ENCODE measurements around the gene CXCL9. TPM values are rescaled to one million over a fixed set of nuclear protein-coding genes. Genes with fewer than 3 reads are reported as not detected.

Gene CXCL9
- total and polyA plus RNA-seq, 2 donors (not counting 1 experiment from before 2014, with no cell fraction given) = not detected

GRCh38 chr4:76003035-76003434 is 4.3 kb downstream of the CXCL9 start:
- no peaks in the 10 kb centered on the region for H3K4me1 Mint-ChIP-seq
- WGBS (ENCODE audit: insufficient coverage) = 20% methylated on average over 1 of the region's 2 CpGs
- Histone ChIP-seq H3K4me2 (replicated peaks; ENCODE audit: low read depth, low read length, poor library complexity, severe bottlenecking) (no peak overlapping the region), H3K79me2 (ENCODE audit: control insufficient read depth, insufficient read depth, low read length) (no peaks in the 10 kb centered on the region), H3K9me3 (ENCODE audit: control extremely low read depth in 1 of 3, control insufficient read depth in 2 of 3, insufficient read depth in 1 of 3, low read length in 2 of 3) (no peaks in the 10 kb centered on the region), H3K36me3 (replicated peaks in 1 of 2; ENCODE audit: control extremely low read depth in 1 of 2, control insufficient read depth in 1 of 2, extremely low read depth in 1 of 2, insufficient read depth in 2 of 2, low read length in 1 of 2) (no peaks in the 10 kb centered on the region), H3K27me3 (replicated peaks in 1 of 4; ENCODE audit: control extremely low read depth in 1 of 4, control insufficient read depth in 3 of 4, insufficient read depth in 4 of 4, low read length in 3 of 4) (no peaks in the 10 kb centered on the region), H3K4me1 (ENCODE audit: control insufficient read depth in 2 of 2, insufficient read depth in 2 of 2, low read length in 2 of 2) (no peaks in the 10 kb centered on the region), H3K27ac (ENCODE audit: low read length in 2 of 2) (no peak overlapping the region), H3K4me3 (ENCODE audit: control extremely low read depth in 1 of 5, extremely low read depth in 1 of 5, insufficient read depth in 1 of 5, low read depth in 2 of 5, low read length in 4 of 5) (no peak overlapping the region), H4K20me1 (ENCODE audit: control insufficient read depth, insufficient read depth, low read length, poor library complexity, severe bottlenecking) (no peaks in the 10 kb centered on the region), H3K9ac (ENCODE audit: low read length) (no peak overlapping the region), H2AFZ (ENCODE audit: insufficient read depth, low read depth, low read length, poor library complexity, severe bottlenecking) (no peak overlapping the region)
- no peak overlapping the region for H3K4me3 Mint-ChIP-seq
- no peak for TF ChIP-seq EZH2 (IDR thresholded peaks at IDR 0.05; ENCODE audit: borderline replicate concordance, insufficient read depth, low read depth, low read length, poor library complexity, severe bottlenecking)
- TF ChIP-seq CTCF (IDR thresholded peaks at IDR 0.05) = no peak
- DNase-seq (no peak), ATAC-seq (ENCODE audit: low read depth) (no peak)
- intact Hi-C loops (cut with micrococcal nuclease) = no loop called here
- H3K27me3 Mint-ChIP-seq = no peaks in the 10 kb centered on the region
- no peaks in the 10 kb centered on the region for H3K9me3 Mint-ChIP-seq (ENCODE audit: insufficient read depth)
- CTCF ChIA-PET = interaction anchor here (1.2 kb wide), 1 partner anchor 12 kb away, joined by 3 read pairs; no protein-coding TSS in a partner anchor
- POLR2A ChIA-PET = no interaction called here
- no peak overlapping the region for H3K27ac Mint-ChIP-seq

- no peak overlapping the region for H3K27ac Mint-ChIP-seq
- TF ChIP-seq EZH2 (IDR thresholded peaks at IDR 0.05; ENCODE audit: borderline replicate concordance, insufficient read depth, low read depth, low read length, poor library complexity, severe bottlenecking) = no peak
- Histone ChIP-seq H3K36me3 (replicated peaks in 1 of 2; ENCODE audit: control extremely low read depth in 1 of 2, control insufficient read depth in 1 of 2, extremely low read depth in 1 of 2, insufficient read depth in 2 of 2, low read length in 1 of 2) (no peaks in the 10 kb centered on the region), H3K4me3 (ENCODE audit: control extremely low read depth in 1 of 5, extremely low read depth in 1 of 5, insufficient read depth in 1 of 5, low read depth in 2 of 5, low read length in 4 of 5) (no peak overlapping the region), H3K27me3 (replicated peaks in 1 of 4; ENCODE audit: control extremely low read depth in 1 of 4, control insufficient read depth in 3 of 4, insufficient read depth in 4 of 4, low read length in 3 of 4) (no peaks in the 10 kb centered on the region), H3K79me2 (ENCODE audit: control insufficient read depth, insufficient read depth, low read length) (no peaks in the 10 kb centered on the region), H3K4me2 (replicated peaks; ENCODE audit: low read depth, low read length, poor library complexity, severe bottlenecking) (no peak overlapping the region), H3K9ac (ENCODE audit: low read length) (no peak overlapping the region), H3K27ac (ENCODE audit: low read length in 2 of 2) (no peak overlapping the region), H3K4me1 (ENCODE audit: control insufficient read depth in 2 of 2, insufficient read depth in 2 of 2, low read length in 2 of 2) (no peaks in the 10 kb centered on the region), H3K9me3 (ENCODE audit: control extremely low read depth in 1 of 3, control insufficient read depth in 2 of 3, insufficient read depth in 1 of 3, low read length in 2 of 3) (no peaks in the 10 kb centered on the region), H2AFZ (ENCODE audit: insufficient read depth, low read depth, low read length, poor library complexity, severe bottlenecking) (no peak overlapping the region), H4K20me1 (ENCODE audit: control insufficient read depth, insufficient read depth, low read length, poor library complexity, severe bottlenecking) (no peaks in the 10 kb centered on the region)
- POLR2A ChIA-PET = no interaction called here
- no peak overlapping the region for H3K4me3 Mint-ChIP-seq
- intact Hi-C loops (cut with micrococcal nuclease) = no loop called here
- no peak for ATAC-seq (ENCODE audit: low read depth)
- CTCF ChIA-PET = interaction anchor here (1.2 kb wide), 1 partner anchor 13 kb away, joined by 3 read pairs; no protein-coding TSS in a partner anchor
- no peaks in the 10 kb centered on the region for H3K4me1 Mint-ChIP-seq
- no peaks in the 10 kb centered on the region for H3K27me3 Mint-ChIP-seq
- 93% methylated on average over 3 of the region's 4 CpGs for WGBS (ENCODE audit: insufficient coverage)
- no peak for DNase-seq
- no peaks in the 10 kb centered on the region for H3K9me3 Mint-ChIP-seq (ENCODE audit: insufficient read depth)
Observed at GRCh38 chr4:76002176-76002575, 5.1 kb downstream of the CXCL9 start.

Data from B cell (primary cell).